ENCODE results near the gene PRPSAP2.

DNA sequence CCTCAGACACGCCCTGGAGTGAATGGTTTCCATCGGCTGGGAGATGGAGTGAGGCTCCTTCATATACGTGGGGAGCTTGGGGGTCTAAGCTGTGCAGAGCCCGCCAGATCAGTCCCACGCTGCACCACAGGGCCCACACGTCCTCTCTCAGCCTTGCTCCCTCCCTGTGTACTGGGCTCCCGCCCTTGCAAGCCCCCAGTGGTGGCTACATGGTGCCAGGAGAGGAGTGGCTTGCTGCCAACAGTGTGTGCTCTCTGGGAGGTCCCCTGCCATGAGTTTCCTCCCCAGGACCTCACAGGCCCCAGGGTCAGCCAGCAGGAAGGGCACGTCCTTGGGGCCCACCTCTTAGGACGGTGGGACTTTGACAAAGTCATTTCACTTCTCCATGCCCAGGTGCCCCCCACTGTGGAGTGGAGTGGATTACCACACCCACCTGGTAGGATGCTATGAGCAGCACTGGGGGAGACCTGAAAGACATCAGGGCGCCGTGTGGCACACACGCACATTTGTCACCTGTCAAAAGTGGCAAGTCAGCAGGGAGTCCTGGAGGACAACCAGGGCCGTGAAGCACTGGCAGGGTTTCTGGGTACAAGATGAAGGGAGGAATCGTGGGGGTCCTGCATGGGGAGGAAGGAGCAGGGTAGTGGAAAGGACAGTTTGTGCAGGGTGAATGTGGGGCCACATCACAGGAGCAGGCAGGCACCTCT, 107.8 kb downstream of the PRPSAP2 start:
- TF ChIP-seq CTCF (IDR thresholded peaks at IDR 0.05; ENCODE audit: insufficient read depth, low read length, poor library complexity, severe bottlenecking) (no peak), EZH2phosphoT487 (conservative IDR thresholded peaks at IDR 0.05; ENCODE audit: low read length) (no peak)

Measured in SU-DHL-6 (cell line).